ENCODE results near the gene BATF3.

- no peak for TF ChIP-seq CTCF (IDR thresholded peaks at IDR 0.05 in 8 of 11, conservative IDR thresholded peaks at IDR 0.05 in 3 of 11)
- no peak for TF ChIP-seq POLR2A (IDR thresholded peaks at IDR 0.05)
- no peak for TF ChIP-seq POLR2AphosphoS5 (IDR thresholded peaks at IDR 0.05)
Measured at GRCh38 chr1:212641956-212642355, 57.7 kb downstream of the BATF3 start.

Measured in spleen (tissue), 7 donors.